ENCODE results near the gene USHBP1.
"Not testable (repeated sequence)": the region's sequence is repeated elsewhere in the genome, so short reads cannot be mapped to it uniquely, and the experiment has no call there.

The USHBP1 gene

GRCh38 chr19:17295551-17295950 lies 31.0 kb upstream of the USHBP1 start:
- DNase-seq = peak in 1 of 3 donors; percentile 16

DNA sequence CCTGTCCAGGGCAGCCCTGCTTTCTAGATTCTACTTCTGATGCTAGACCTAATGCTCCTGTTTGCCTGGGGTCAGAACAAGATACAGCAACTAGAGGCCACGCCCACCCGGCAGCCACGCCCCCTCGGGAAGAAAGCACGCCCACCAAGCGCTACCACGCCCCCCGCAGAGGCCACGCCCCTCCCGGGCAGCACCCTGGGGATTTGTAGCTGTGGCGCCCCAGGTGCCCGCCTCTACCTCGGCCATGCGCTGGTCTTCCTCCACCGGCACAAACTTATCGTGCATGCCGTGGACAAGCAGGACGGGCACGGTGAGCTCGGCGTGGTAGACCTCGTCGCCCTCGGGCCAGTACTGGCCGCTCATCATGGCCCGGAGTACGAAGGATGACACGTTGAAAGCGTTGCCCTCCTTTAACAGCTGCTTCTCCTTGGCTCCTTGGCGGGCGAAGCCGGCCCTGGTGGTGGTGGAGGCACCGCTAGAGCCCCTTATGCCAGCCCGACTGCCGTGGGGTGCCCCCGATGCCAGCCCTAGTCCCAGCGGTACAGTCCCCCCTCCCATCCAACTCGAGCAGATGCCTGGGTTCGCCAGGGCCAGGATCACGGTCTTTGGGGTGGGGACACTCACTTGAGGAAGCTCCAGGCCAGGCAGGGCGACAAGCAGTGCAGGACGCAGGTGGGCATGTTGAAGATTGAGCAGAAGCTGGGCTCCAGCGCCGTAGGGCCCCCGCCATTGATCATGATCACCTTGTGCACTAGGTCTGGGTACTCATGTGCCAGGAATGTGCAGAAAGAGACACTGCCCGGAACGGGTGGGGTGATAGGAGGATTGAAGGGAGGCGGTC lies 29.7 kb upstream of the USHBP1 start:
- peak; percentile 50 to 75 (median 53) for DNase-seq

GRCh38 chr19:17293605-17294004 lies 29.1 kb upstream of the USHBP1 start:
- no peak for DNase-seq

GRCh38 chr19:17292301-17293074 lies 27.9 kb upstream of the USHBP1 start:
- peak; percentile 84 to 92 (median 88) for DNase-seq

GRCh38 chr19:17289489-17289888 lies 24.9 kb upstream of the USHBP1 start:
- DNase-seq = peak; percentile 80 to 90 (median 82)

GRCh38 chr19:17286752-17287151 lies 22.2 kb upstream of the USHBP1 start:
- no peak for DNase-seq

DNA sequence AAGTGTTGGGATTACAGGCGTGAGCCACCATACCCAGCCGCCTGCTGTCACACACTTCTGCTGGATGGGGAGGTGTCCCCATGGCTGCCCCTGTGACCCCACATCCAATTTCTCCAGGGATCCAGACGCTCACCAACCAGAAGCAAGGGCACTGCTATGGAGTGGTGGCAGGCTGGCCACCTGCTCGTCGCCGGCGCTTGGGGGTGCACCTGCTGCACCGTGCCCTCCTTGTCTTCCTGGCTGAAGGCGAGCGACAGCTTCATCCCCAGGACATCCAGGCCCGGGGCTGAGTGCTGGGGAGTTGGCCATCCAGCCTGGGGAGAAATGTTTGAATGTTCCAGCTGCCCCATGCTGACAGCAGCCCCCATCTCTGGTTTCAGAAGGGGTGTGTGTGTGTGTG lies 21.7 kb upstream of the USHBP1 start:
- no peak for DNase-seq

DNA sequence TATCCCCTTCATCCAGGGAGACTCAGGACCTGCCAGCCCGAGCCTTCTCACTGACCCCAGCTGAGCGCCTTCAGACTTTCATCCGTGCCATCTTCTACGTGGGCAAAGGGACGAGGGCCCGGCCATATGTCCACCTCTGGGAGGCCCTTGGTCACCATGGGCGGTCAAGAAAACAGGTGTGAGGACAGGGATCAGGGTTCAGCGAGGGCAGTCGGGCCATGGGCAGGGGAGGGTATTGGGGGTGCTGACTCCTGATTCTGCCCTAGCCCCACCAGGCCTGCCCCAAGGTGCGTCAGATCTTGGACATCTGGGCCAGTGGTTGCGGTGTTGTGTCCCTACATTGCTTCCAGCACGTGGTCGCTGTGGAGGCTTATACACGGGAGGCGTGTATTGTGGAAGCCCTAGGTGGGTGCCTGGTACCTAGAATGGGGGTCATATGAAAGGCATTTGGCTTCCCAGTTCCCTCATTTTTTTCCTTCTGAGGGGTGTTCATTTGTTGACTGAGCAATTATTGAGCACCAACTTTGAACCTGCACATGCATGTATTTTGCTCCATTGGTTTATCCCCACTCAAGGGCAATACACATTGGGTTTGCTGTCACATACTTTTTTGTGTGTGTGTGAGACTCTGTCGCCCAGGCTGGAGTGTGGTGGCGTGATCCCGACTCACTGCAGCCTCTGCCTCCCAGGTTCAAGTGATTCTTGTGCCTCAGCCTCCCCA lies 21.0 kb upstream of the USHBP1 start:
- no peak for DNase-seq

DNA sequence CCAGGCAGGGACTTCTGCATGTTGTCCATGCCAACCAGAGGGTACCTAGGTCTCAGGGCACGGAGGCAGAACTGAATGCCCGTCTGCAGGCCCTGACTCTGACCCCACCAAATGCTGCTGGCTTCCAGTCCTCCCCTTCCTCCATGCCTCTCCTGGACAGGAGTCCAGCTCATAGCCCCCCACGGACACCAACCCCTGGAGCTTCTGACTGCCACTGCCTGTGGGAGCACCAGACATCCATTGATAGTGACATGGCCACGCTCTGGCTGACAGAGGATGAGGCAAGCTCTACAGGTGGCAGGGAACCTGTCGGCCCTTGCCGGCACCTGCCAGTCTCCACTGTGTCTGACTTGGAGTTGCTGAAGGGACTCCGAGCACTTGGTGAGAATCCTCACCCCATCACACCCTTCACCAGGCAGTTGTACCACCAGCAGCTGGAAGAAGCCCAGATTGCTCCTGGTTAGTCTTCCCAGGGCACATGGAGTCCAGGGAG lies 19.0 kb upstream of the USHBP1 start:
- DNase-seq = no peak

- DNase-seq = peak; percentile 83 to 94 (median 84)
Observed at GRCh38 chr19:17282488-17283125, 18.1 kb upstream of the USHBP1 start.

- peak; percentile 91 to 93 (median 92) for DNase-seq
Observed at GRCh38 chr19:17281391-17282304, 17.1 kb upstream of the USHBP1 start, which contains the start of gene ANKLE1. Gene ANKLE1, plus strand, starts transcription at chr19:17281901. Its CDS starts 20 bp downstream, at chr19:17281921.

- DNase-seq = no peak
Observed at GRCh38 chr19:17279436-17279835, 14.9 kb upstream of the USHBP1 start.

- no peak for DNase-seq
Observed at GRCh38 chr19:17275441-17276175, 11.1 kb upstream of the USHBP1 start.

DNA sequence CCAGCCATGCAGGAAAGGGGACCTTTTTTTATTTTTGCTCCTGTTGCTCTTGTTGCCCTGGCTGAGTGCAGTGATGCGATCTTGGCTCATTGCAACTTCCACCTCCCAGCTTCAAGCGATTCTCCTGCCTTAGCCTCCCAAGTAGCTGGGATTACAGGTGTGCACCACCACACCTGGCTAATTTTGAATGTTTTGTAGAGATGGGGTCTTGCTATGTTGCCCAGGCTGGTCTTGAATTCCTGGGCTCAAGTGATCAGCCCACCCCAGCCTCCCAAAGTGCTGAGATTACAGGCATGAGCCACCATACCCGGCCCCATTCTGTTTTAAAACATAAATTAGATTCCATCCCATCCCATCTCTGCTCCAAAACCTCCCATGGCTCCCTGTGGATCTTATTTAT lies 10.3 kb upstream of the USHBP1 start:
- not testable (repeated sequence) for DNase-seq

- no peak for DNase-seq
Observed at GRCh38 chr19:17268754-17269153, 4.2 kb upstream of the USHBP1 start.

- DNase-seq = peak; percentile 97 to 99 (median 97)
Observed at GRCh38 chr19:17266975-17267788, 2.6 kb upstream of the USHBP1 start, which contains the start of gene BABAM1. Gene BABAM1, plus strand, starts transcription at chr19:17267443. Its CDS starts 1,364 bp downstream, at chr19:17268807.

GRCh38 chr19:17266589-17266974 lies 2.0 kb upstream of the USHBP1 start:
- peak in 1 of 3 donors; percentile 23 for DNase-seq

GRCh38 chr19:17266026-17266425 lies 1.5 kb upstream of the USHBP1 start:
- DNase-seq = no peak

Data from suppressor macrophage treated with lipopolysaccharide for 1 hour (primary cell).